NB4 (cell line): ENCODE results near the gene PCSK1.

Experiments
- POLR2A ChIP-seq: IDR thresholded peaks from 2 replicates; pipeline ENCODE4 v1.6.1; 2011; ENCODE audit warnings: mild to moderate bottlenecking; ENCODE audit not compliant: insufficient read length; ENCODE audit errors: extremely low read depth
- TF ChIP-seq, protein P1 (sequence below): IDR thresholded peaks from one replicate; pipeline ENCODE4 v1.5.1; 2012; ENCODE audit warnings: low read depth, low read length

DNA sequence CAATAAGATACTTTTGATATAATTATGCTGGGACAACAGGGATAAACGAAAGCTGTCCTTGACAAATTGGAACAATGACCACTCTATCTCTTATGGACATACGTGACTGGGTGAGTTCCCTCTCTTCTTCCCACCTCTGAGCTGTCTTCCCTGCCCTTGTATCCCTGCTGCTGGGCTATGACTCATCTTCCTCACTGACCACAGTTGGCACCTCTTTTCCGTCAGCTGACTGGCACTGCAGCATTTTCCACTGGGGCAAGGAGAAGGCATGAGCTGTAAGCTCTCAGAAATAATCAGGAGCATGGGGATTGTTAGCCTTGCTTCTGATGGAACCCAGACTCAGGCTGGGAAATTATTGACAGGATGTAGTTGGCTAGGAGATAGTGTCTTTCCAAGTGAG is 48.7 kb downstream of the PCSK1 start:
- TF ChIP-seq, protein P1, sequence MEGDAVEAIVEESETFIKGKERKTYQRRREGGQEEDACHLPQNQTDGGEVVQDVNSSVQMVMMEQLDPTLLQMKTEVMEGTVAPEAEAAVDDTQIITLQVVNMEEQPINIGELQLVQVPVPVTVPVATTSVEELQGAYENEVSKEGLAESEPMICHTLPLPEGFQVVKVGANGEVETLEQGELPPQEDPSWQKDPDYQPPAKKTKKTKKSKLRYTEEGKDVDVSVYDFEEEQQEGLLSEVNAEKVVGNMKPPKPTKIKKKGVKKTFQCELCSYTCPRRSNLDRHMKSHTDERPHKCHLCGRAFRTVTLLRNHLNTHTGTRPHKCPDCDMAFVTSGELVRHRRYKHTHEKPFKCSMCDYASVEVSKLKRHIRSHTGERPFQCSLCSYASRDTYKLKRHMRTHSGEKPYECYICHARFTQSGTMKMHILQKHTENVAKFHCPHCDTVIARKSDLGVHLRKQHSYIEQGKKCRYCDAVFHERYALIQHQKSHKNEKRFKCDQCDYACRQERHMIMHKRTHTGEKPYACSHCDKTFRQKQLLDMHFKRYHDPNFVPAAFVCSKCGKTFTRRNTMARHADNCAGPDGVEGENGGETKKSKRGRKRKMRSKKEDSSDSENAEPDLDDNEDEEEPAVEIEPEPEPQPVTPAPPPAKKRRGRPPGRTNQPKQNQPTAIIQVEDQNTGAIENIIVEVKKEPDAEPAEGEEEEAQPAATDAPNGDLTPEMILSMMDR: no peak
- TF ChIP-seq POLR2A: no peak
